DMS114 treated with DMSO at 0.1 percent for 48 hours (cell line): ENCODE measurements around the gene GPR153.
"Not testable (repeated sequence)": the region's sequence is repeated elsewhere in the genome, so short reads cannot be mapped to it uniquely, and the experiment has no call there.

Source experiments
- DNase-seq: peaks from one replicate; lab custom pipeline; 2025; ENCODE audit not compliant: unreplicated experiment; lab: John Stamatoyannopoulos, UW

Gene GPR153

GRCh38 chr1:6260961-6261614 is at the start of gene GPR153:
TSS of gene GPR153 (minus strand) at chr1:6261098. CDS start at chr1:6254905, 6,193 bp downstream.
- DNase-seq: no peak

- DNase-seq: no peak
Observed at GRCh38 chr1:6310116-6310848, 49.4 kb upstream of the GPR153 start.

- no peak for DNase-seq
Observed at GRCh38 chr1:6309564-6309963, 48.7 kb upstream of the GPR153 start.

GRCh38 chr1:6308449-6308848 is 47.6 kb upstream of the GPR153 start:
- no peak for DNase-seq

GRCh38 chr1:6307682-6308081 is 46.8 kb upstream of the GPR153 start:
- DNase-seq: not testable (repeated sequence)

GRCh38 chr1:6307099-6307498 is 46.2 kb upstream of the GPR153 start:
- no peak for DNase-seq

GRCh38 chr1:6303397-6304012 is 42.6 kb upstream of the GPR153 start:
- no peak for DNase-seq

- no peak for DNase-seq
Observed at GRCh38 chr1:6302568-6302967, 41.7 kb upstream of the GPR153 start.

- DNase-seq: no peak
Observed at GRCh38 chr1:6301526-6301925, 40.6 kb upstream of the GPR153 start.

GRCh38 chr1:6300342-6301048 is 39.6 kb upstream of the GPR153 start:
- DNase-seq: no peak

- DNase-seq: no peak
Observed at GRCh38 chr1:6299557-6300165, 38.8 kb upstream of the GPR153 start.

- DNase-seq: no peak
Observed at GRCh38 chr1:6298940-6299465, 38.1 kb upstream of the GPR153 start.

GRCh38 chr1:6298530-6298929 is 37.6 kb upstream of the GPR153 start:
- no peak for DNase-seq

GRCh38 chr1:6295910-6296309 is 35.0 kb upstream of the GPR153 start:
- DNase-seq: no peak

- no peak for DNase-seq
Observed at GRCh38 chr1:6294890-6295556, 34.1 kb upstream of the GPR153 start.

- no peak for DNase-seq
Observed at GRCh38 chr1:6294080-6294889, 33.4 kb upstream of the GPR153 start.

GRCh38 chr1:6292102-6292501 is 31.2 kb upstream of the GPR153 start:
- no peak for DNase-seq

- DNase-seq: no peak
Observed at GRCh38 chr1:6288665-6289064, 27.8 kb upstream of the GPR153 start.

- DNase-seq: no peak
Observed at GRCh38 chr1:6288026-6288425, 27.1 kb upstream of the GPR153 start.
